Activated CD4-positive, alpha-beta memory T cell treated with anti-CD3 and anti-CD28 coated beads, Interleukin-2, amount 10 ng/mL, durations not matched to agents 7 days and 5 days (primary cell): ENCODE results near the gene SMAGP. TPM values are rescaled to one million over a fixed set of nuclear protein-coding genes. Genes with fewer than 3 reads are reported as not detected.

Source experiments
- CTCF ChIA-PET: fragments of 350-600 bp; sonication (Branson Sonifier 250); formaldehyde crosslinking; loops from one replicate; lab custom pipeline; 2021; ENCODE audit warnings: antibody characterized with exemption, inconsistent platforms; lab: Charles Lee
- POLR2A ChIA-PET: fragments of 350-600 bp; sonication (Branson Sonifier 250); formaldehyde crosslinking; loops from one replicate; lab custom pipeline; 2021; ENCODE audit warnings: antibody characterized with exemption; lab: Charles Lee
- DNase-seq: peaks from one replicate; pipeline ENCODE4 v3.0.0-alpha.2; 2020
- H3K27ac Mint-ChIP-seq: one replicate; pipeline ENCODE4 v1.8.0; 2021; ENCODE audit warnings: mild to moderate bottlenecking, mixed read lengths
- H3K27me3 Mint-ChIP-seq: one replicate; pipeline ENCODE4 v1.8.0; 2021; ENCODE audit warnings: mixed read lengths
- H3K36me3 Mint-ChIP-seq: one replicate; pipeline ENCODE4 v1.8.0; 2021; ENCODE audit warnings: low read depth, mixed read lengths
- H3K4me1 Mint-ChIP-seq: one replicate; pipeline ENCODE4 v1.8.0; 2021; ENCODE audit warnings: mixed read lengths
- H3K4me3 Mint-ChIP-seq: one replicate; pipeline ENCODE4 v1.8.0; 2021; ENCODE audit warnings: mild to moderate bottlenecking, mixed read lengths
- H3K9me3 Mint-ChIP-seq: one replicate; pipeline ENCODE4 v1.8.0; 2021; ENCODE audit warnings: mixed read lengths
- total RNA-seq, 2 experiments: library from RNA; stranded (reverse); gene quantifications; one replicate each; pipeline ENCODE4 v1.2.3, GENCODE V29; 2021

Gene SMAGP
- total RNA-seq, 2 experiments from 2014 or later = 1.8 to 3.1 TPM

- H3K27me3 Mint-ChIP-seq = no peaks in the 10 kb centered on the region
- CTCF ChIA-PET = no interaction called here
These were observed 70.8 kb downstream of the SMAGP start for GRCh38 chr12:51199366-51199945.

GRCh38 chr12:51198568-51199365 is 71.4 kb downstream of the SMAGP start:
- H3K9me3 Mint-ChIP-seq = no peaks in the 10 kb centered on the region
- no peak overlapping the region for H3K4me3 Mint-ChIP-seq
- no peaks in the 10 kb centered on the region for H3K36me3 Mint-ChIP-seq
- H3K27me3 Mint-ChIP-seq = no peaks in the 10 kb centered on the region
- no peak for DNase-seq
- H3K27ac Mint-ChIP-seq = no peak overlapping the region
- peaks cover 14% of the 10 kb centered on the region for H3K4me1 Mint-ChIP-seq
- CTCF ChIA-PET = no interaction called here
- POLR2A ChIA-PET = no interaction called here

More at GRCh38 chr12:51199366-51199945, 70.8 kb downstream of the SMAGP start:
- peaks cover 15% of the 10 kb centered on the region for H3K4me1 Mint-ChIP-seq
- no peak for DNase-seq
- no peaks in the 10 kb centered on the region for H3K36me3 Mint-ChIP-seq
- H3K27ac Mint-ChIP-seq = no peak overlapping the region
- H3K9me3 Mint-ChIP-seq = no peaks in the 10 kb centered on the region
- POLR2A ChIA-PET = no interaction called here
- no peak overlapping the region for H3K4me3 Mint-ChIP-seq

- H3K4me3 Mint-ChIP-seq = no peak overlapping the region
- H3K4me1 Mint-ChIP-seq = peaks cover 6% of the 10 kb centered on the region
- ChIA-PET POLR2A (no interaction called here), CTCF (no interaction called here)
- H3K27me3 Mint-ChIP-seq = no peaks in the 10 kb centered on the region
- DNase-seq = no peak
- H3K36me3 Mint-ChIP-seq = no peaks in the 10 kb centered on the region
- no peak overlapping the region for H3K27ac Mint-ChIP-seq
- H3K9me3 Mint-ChIP-seq = no peaks in the 10 kb centered on the region
These were observed 72.3 kb downstream of the SMAGP start for GRCh38 chr12:51197736-51198567.

GRCh38 chr12:51196547-51196946 is 73.7 kb downstream of the SMAGP start:
- H3K9me3 Mint-ChIP-seq = no peaks in the 10 kb centered on the region
- no peaks in the 10 kb centered on the region for H3K36me3 Mint-ChIP-seq
- H3K4me1 Mint-ChIP-seq = no peaks in the 10 kb centered on the region
- H3K4me3 Mint-ChIP-seq = no peak overlapping the region
- ChIA-PET CTCF (no interaction called here), POLR2A (no interaction called here)
- no peaks in the 10 kb centered on the region for H3K27me3 Mint-ChIP-seq
- no peak for DNase-seq
- H3K27ac Mint-ChIP-seq = no peak overlapping the region

GRCh38 chr12:51195841-51196240 is 74.4 kb downstream of the SMAGP start:
- H3K9me3 Mint-ChIP-seq = no peaks in the 10 kb centered on the region
- no peak overlapping the region for H3K27ac Mint-ChIP-seq
- POLR2A ChIA-PET = no interaction called here
- no peaks in the 10 kb centered on the region for H3K4me1 Mint-ChIP-seq
- H3K4me3 Mint-ChIP-seq = no peak overlapping the region
- CTCF ChIA-PET = no interaction called here
- no peaks in the 10 kb centered on the region for H3K27me3 Mint-ChIP-seq
- no peak for DNase-seq
- H3K36me3 Mint-ChIP-seq = no peaks in the 10 kb centered on the region

Other genes with a start within 250 kb of the SMAGP start
- 10 to 100 TPM; 35.0 to 36.4 TPM for gene SLC11A2, start 244.0 kb downstream of the SMAGP start, total RNA-seq
- gene LETMD1, start 222.1 kb downstream of the SMAGP start, total RNA-seq = 10 to 100 TPM; 92.1 to 93.9 TPM
- gene CSRNP2, start 186.8 kb downstream of the SMAGP start, total RNA-seq = 10 to 100 TPM; 14.7 to 16.3 TPM
- 10 to 100 TPM; 34.3 to 35.9 TPM for gene TFCP2, start 97.3 kb downstream of the SMAGP start, total RNA-seq
- 1 to 10 TPM; 4.1 to 4.8 TPM for gene POU6F1, start 52.4 kb downstream of the SMAGP start, total RNA-seq
- gene DAZAP2, start 31.6 kb downstream of the SMAGP start, total RNA-seq = 100 to 1,000 TPM; 247 TPM
- 100 to 1,000 TPM; 206 to 214 TPM for gene BIN2, start 53.8 kb upstream of the SMAGP start, total RNA-seq
- not detected for gene CELA1, start 76.3 kb upstream of the SMAGP start, total RNA-seq
- gene GALNT6, start 121.0 kb upstream of the SMAGP start, total RNA-seq = 10 to 100 TPM; 17.8 to 18.6 TPM
- gene SLC4A8, start 154.4 kb upstream of the SMAGP start, total RNA-seq = 1 to 10 TPM; 5.2 to 5.4 TPM